ENCODE results near the gene ANXA6.

- no peak for TF ChIP-seq POLR2A (IDR thresholded peaks at IDR 0.05)
- TF ChIP-seq CTCF (IDR thresholded peaks at IDR 0.05 in 4 of 5, conservative IDR thresholded peaks at IDR 0.05 in 1 of 5) = no peak
These were observed 38.0 kb upstream of the ANXA6 start for GRCh38 chr5:151195622-151196021.

Data from gastrocnemius medialis (tissue), 4 donors.